HG02571 (cell line): Measurements from ENCODE around the gene UBE2L3.
"Not testable (repeated sequence)": the region's sequence is repeated elsewhere in the genome, so short reads cannot be mapped to it uniquely, and the experiment has no call there.

Experiments
- ATAC-seq: cut with Tn5 transposase; IDR thresholded peaks from one replicate; pipeline ENCODE4 v1.9.1; 2021; ENCODE audit warnings: mild to moderate bottlenecking, moderate library complexity; ENCODE audit not compliant: unreplicated experiment

The UBE2L3 gene

DNA sequence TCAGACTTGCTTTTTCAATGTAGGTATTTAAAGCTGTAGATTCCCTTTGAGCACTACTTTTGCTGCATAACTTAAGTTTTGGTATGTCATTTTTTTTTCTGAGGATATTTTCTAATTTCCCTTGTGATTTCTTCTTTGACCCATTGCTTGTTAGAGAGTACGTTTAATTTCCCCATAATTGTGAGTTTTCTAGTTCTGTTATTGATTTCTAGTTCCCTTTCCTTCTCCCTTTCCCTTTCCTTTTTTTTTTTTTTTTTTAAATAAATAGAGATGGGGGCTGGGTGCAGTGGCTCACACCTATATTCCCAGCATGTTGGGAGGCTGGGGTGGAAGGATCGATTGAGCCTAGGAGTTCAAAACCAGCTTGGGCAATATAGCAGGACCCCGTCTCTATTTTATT is 30.8 kb downstream of the UBE2L3 start:
- no peak for ATAC-seq

- ATAC-seq = no peak
Observed at GRCh38 chr22:21599053-21599893, 31.8 kb downstream of the UBE2L3 start.

DNA sequence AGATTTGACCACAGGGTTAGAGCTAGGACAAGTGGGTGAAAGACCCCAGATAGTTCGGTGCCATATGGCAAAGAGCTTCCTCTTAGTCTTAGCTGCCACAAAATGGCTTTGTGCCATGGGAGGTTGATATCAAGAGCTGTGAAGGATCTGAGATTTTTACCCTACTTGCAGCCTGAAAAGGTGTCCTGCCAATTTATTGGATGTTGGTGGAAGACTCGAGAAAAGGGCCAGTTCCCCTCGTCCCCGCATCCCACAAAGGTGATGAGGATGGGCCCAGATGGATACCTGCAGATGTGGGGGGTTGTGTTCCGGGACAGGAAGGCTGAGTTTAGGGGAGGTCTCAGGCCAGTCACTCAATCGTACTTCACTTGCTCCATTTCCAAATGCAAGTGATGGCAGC is 35.1 kb downstream of the UBE2L3 start:
- no peak for ATAC-seq

- ATAC-seq = no peak
Observed at GRCh38 chr22:21603973-21604372, 36.5 kb downstream of the UBE2L3 start.

GRCh38 chr22:21605887-21606564 is 38.5 kb downstream of the UBE2L3 start:
- ATAC-seq = no peak

- ATAC-seq = no peak
Observed at GRCh38 chr22:21606775-21607174, 39.3 kb downstream of the UBE2L3 start.

- ATAC-seq = not testable (repeated sequence)
Observed at GRCh38 chr22:21609556-21610157, 42.1 kb downstream of the UBE2L3 start.

DNA sequence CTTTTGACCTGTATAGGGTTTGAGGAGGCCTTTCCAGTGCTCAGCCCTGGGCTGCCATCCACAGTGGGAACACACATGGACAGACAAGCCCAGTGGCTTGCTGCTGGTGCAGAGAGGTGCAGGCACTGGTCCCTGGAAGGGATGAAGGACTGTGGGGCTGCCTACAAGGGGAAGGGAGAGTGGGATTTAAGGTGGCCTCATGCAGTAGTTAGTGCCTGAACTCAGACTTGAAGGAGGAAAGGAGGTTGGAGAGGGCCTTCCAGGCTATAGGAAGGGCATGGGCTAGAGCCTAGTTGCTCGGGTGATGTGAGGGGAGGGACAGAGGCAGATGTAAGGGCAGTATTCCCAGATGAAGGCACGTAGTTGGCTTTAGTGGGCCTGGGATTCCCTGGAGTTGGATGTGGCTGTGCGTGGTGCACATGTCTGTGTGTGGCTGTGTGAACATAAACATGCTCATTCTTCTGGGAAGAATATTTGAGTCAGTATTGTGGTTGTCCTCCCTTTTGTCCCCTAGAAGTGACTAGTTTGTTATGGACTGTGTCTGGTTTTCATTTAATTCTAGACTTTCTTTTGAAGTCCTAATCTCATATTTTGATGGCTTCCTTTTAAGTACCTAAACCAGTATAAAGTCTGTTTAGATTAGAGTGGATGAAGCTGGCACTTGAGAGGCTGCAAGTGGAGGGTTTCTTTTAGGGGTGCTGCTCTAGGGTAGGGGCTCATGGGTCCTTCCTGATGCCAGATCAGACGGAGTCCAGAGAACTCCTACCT is 43.9 kb downstream of the UBE2L3 start:
- ATAC-seq = no peak

DNA sequence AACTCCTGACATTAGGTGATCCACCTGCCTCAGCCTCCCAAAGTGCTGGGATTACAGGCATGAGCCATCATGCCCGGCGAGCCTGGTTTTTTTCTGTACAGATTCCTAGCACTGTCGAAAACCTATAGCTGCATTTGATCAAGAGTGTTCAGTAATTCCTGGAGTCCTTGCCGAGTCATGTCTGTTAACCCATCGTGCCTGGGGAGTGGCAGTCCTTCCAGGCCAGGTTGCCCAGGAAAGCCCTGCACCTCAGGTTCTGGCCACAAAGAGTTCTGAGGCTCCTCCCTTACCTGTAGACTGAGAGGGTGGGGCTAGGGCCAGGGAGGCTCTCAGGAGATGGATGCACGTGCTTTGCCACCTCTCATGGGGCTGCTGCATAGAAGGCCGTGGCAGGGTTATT is 45.3 kb downstream of the UBE2L3 start:
- no peak for ATAC-seq

DNA sequence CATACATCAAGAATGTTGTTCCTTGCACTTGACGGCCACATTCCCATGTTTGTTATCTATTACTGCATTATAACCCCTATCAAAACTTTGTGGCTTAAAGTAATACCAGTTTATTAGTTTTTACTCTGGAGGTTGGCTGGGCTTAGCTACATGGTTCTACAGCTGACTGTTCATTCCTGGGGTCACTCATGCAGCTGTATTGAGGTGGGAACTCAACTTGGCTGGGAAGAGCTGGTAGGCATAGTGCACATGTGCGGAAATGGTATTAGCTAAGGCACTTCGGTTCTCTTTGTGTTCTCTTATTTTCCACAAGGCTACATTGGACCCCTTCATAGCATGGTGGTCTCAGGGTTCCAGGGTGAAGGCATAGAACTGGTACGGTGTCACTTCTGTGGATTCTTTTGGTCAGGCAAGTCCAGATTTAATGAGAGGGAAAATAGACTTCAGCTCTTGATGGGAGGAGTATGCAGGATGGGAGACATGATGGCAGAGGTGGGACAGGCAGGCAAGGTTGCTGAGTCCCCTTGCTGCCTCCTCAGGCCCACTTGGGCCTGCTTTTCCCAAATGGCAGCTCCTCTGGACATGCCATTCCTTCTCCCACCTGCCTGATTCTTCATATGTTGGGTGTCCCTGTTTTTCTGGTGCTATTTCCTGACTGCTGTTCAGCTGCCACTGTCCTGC is 46.2 kb downstream of the UBE2L3 start:
- ATAC-seq = no peak

DNA sequence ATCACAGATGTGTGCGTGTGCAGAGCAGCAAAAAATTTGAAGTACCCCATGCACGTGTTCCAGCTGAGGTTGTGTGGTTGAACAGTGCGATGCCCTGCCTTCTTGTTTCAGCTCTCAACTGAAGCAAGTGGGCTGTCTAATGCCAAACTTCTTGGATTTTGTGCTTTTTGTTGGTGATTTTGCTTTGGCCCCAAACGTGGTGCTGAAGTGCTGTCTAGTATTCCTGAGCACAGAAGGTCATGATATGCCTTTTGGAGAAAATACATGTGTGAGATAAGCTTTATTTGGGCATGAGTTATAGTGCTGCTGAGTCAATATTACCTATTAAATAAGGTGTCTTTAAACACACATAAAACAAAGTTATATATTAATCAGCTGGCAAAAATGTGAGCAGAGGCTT is 48.2 kb downstream of the UBE2L3 start:
- ATAC-seq = no peak

DNA sequence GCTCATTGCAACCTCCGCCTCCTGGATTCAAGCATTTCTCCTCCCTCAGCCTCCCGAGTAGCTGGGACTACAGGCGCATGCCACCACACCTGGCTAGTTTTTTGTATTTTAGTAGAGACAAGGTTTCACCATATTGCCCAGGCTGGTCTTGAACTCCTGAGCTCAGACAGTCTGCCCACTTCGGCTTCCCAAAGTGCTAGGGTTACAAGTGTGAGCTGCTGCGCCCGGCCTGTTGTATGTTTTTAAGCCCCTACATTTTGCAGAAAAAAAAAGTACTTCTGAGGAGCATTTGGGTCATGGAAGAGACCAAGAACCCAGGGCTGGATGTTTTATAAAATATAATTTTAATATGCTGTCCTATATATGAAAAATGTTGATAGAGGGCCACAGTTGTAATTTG is 49.8 kb downstream of the UBE2L3 start:
- not testable (repeated sequence) for ATAC-seq

DNA sequence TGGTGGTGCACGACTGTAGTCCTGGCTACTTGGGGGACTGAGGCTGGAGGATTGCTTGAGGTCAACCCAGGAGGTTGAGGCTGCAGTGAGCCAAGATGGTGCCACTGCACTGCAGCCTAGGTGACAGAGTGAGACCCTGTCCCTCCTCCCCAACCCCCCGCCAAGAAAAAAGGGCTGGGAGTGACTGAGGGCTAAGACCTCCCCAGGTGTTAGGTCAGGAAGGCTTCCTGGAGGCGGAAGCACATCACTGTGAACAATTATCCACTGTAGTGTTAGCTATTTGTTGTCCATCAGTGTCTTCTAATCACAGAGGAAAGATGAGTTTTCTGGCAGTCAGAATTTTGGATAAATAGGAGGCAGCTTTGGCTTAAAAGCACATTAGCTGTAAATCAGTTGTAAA is 53.5 kb downstream of the UBE2L3 start:
- no peak for ATAC-seq

DNA sequence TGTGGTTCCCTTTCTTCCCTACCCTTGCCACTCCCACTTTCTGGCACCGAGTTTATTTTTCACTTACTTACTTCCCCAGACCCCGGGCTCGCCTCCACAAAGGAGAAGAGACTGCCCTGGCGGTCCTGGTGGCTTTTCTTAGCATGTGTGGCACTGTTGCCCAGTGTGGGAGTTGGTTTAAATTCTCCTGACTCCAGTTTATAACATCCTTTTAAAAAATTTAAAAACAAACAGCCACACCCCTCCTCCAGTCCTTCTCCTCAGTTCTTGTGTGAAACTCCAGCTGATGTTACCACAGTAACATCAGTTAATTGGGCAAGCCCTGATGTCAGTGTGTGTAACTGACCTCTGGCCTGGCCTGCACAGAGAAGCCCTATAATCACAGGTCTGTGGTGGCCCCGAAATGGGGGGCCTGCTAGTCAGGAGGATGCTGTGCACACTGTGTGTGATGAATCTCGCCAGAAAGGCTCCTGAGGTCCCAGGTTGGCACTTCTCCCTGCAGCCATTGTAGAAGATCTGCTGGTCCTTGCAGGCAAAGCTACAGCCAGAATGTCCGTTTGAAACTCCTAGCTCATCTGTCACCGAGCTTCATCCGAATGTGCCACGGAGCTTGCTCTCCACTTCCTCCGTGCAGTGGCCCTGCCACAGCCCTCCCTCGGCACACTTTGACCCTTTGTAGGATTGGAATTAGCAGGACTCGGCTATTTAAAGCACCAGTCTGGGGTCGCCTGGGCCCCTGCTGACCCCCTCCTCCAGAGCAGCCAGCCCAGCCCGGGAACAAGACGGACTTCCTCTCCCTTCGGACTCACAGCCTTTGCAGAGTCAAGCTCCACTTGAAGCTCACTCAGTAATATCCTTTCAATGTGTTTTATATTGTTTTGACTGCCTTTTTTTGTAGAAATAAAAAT is 54.8 kb downstream of the UBE2L3 start:
- ATAC-seq = no peak

- ATAC-seq = no peak
Observed at GRCh38 chr22:21622919-21623647, 55.6 kb downstream of the UBE2L3 start.

DNA sequence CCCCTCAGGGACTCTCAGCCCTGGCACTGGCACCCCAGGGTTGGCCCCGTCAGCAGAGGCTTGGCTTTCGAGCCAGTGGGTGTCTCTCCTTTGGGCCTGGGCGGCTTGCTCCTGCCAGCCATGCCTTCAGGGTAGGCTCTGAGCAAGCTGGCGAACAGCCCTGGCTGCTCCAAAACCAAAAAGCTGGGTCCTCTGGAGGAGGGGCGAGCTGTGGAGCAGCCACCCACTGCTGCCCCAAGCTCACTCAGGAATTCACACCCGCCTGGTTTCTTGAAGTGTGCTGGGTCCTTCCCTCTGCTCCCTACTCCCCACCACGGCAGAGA is 56.1 kb downstream of the UBE2L3 start:
- no peak for ATAC-seq

DNA sequence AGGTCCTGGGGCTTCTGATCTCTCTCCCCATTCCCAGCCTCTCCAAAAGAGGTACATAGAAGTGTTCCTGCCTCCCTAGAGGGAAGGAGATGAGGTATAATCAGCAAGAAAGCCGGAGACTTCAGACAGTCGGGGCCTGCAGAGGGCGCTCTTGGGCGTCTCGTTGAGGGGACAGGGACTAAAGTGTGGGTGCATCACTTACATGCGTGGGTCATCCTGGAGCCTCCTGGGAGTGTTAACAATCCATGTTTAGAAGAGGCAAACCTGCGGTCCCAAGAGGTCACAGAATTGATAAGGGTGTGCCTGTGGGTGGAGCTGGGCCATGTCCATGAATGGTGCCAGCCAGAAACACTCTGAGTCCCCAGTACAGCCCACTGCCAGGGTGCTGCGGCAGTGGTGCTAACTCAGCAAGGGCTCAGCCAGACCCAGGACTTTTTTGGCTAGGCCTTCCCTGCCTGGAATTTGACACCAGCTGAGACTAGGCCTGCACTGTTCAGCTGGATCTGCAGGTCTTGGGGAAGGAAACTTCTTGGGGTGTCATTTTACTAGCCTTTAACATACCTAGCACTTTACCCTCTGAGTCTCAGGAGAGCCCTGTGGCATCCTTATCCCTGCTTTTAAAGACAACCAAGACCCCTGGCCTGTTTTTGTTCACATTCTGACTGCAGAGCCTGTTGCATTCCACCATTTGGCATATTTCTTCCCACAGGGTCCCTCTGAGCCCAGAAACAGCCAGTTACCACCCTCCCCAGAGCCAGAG is 56.8 kb downstream of the UBE2L3 start:
- no peak for ATAC-seq
